Liver (tissue), 9 donors: Measurements from ENCODE around the gene MAP3K15. TPM values are rescaled to one million over a fixed set of nuclear protein-coding genes. Genes with fewer than 3 reads are reported as not detected.

ENCODE experiments used
- DNase-seq: peaks from one replicate; pipeline ENCODE4 v3.0.0-alpha.2; 2017; ENCODE audit warnings: low spot score
- H3K27ac ChIP-seq, 2 donors: one replicate each; pipeline ENCODE4 v1.7.0; 2013; ENCODE audit warnings: inconsistent platforms in 2 of 2, low read length in 2 of 2, control low read depth in 1 of 2, low read depth in 1 of 2, mild to moderate bottlenecking in 1 of 2
- H3K27me3 ChIP-seq, 4 donors: one replicate each; pipeline versions ENCODE4 v1.6.1 to v1.7.0; 2013; ENCODE audit warnings: low read length in 3 of 4, inconsistent platforms in 1 of 4, mild to moderate bottlenecking in 1 of 4, moderate library complexity in 1 of 4; ENCODE audit not compliant: control insufficient read depth in 4 of 4, insufficient read depth in 4 of 4
- H3K36me3 ChIP-seq, 4 donors: one replicate each; pipeline versions ENCODE4 v1.6.1 to v1.7.0; 2013; ENCODE audit warnings: low read length in 3 of 4, mild to moderate bottlenecking in 3 of 4, low read depth in 1 of 4, moderate library complexity in 1 of 4; ENCODE audit not compliant: control insufficient read depth in 4 of 4, insufficient read depth in 3 of 4
- H3K4me1 ChIP-seq, 4 donors: one replicate each; pipeline versions ENCODE4 v1.6.1 to v1.7.0; 2013; ENCODE audit warnings: low read length in 3 of 4, mild to moderate bottlenecking in 3 of 4, moderate library complexity in 1 of 4; ENCODE audit not compliant: control insufficient read depth in 4 of 4, insufficient read depth in 4 of 4
- H3K4me3 ChIP-seq, 3 donors: one replicate each; pipeline versions ENCODE4 v1.6.1 to v1.7.0; 2013; ENCODE audit warnings: low read length in 3 of 3, control low read depth in 1 of 3, low read depth in 1 of 3, mild to moderate bottlenecking in 1 of 3
- H3K9ac ChIP-seq, 2 donors: one replicate each; pipeline ENCODE4 v1.7.0; 2013; ENCODE audit warnings: low read length in 2 of 2, mild to moderate bottlenecking in 2 of 2, moderate library complexity in 2 of 2, control low read depth in 1 of 2, low read depth in 1 of 2
- H3K9me3 ChIP-seq, 4 donors: one replicate each; pipeline versions ENCODE4 v1.6.1 to v1.7.0; 2013; ENCODE audit warnings: low read length in 3 of 4; ENCODE audit not compliant: control insufficient read depth in 4 of 4
- CTCF ChIP-seq: fragments of 150-350 bp; IDR thresholded peaks from 2 replicates; pipeline ENCODE4 v1.5.1; 2017; ENCODE audit warnings: improper control_type of control experiment, low read depth, low read length; ENCODE audit not compliant: missing input control
- EGR1 ChIP-seq, 2 donors: IDR thresholded peaks; 2 replicates each; pipeline ENCODE4 v1.6.1; 2016 to 2018; ENCODE audit warnings: antibody characterized with exemption in 2 of 2, low read depth in 2 of 2
- FOXA1 ChIP-seq: IDR thresholded peaks from 2 replicates; pipeline ENCODE4 v1.6.1; 2016; ENCODE audit warnings: antibody characterized with exemption
- FOXA2 ChIP-seq: IDR thresholded peaks from 2 replicates; pipeline ENCODE4 v1.6.1; 2016; ENCODE audit warnings: antibody characterized with exemption
- GABPA ChIP-seq, 2 donors: IDR thresholded peaks in 1 of 2; conservative IDR thresholded peaks in 1 of 2; 2 replicates each; pipeline ENCODE4 v1.6.1; 2016; ENCODE audit warnings: antibody characterized with exemption in 2 of 2, mild to moderate bottlenecking in 1 of 2, moderate library complexity in 1 of 2
- HNF4A ChIP-seq, 2 donors: conservative IDR thresholded peaks; 2 replicates each; pipeline ENCODE4 v1.6.1; 2016; ENCODE audit warnings: antibody characterized with exemption in 2 of 2, mild to moderate bottlenecking in 2 of 2
- HNF4G ChIP-seq: IDR thresholded peaks from 2 replicates; pipeline ENCODE4 v1.6.1; 2016; ENCODE audit warnings: antibody characterized with exemption
- JUND ChIP-seq, 2 donors: IDR thresholded peaks; 2 replicates each; pipeline ENCODE4 v1.6.1; 2016; ENCODE audit warnings: antibody characterized with exemption in 2 of 2
- NR2F2 ChIP-seq: IDR thresholded peaks from 2 replicates; pipeline ENCODE4 v1.6.1; 2016; ENCODE audit warnings: antibody characterized with exemption
- RAD21 ChIP-seq, 2 donors: IDR thresholded peaks; 2 replicates each; pipeline ENCODE4 v1.6.1; 2016; ENCODE audit warnings: antibody characterized with exemption in 2 of 2, mild to moderate bottlenecking in 2 of 2
- REST ChIP-seq: IDR thresholded peaks from 2 replicates; pipeline ENCODE4 v1.6.1; 2016; ENCODE audit warnings: antibody characterized with exemption, mild to moderate bottlenecking
- RXRA ChIP-seq, 2 donors: IDR thresholded peaks; 2 replicates each; pipeline ENCODE4 v1.6.1; 2017 to 2018; ENCODE audit warnings: antibody characterized with exemption in 2 of 2, mild to moderate bottlenecking in 1 of 2
- SP1 ChIP-seq: IDR thresholded peaks from 2 replicates; pipeline ENCODE4 v1.6.1; 2018; ENCODE audit warnings: antibody characterized with exemption, mild to moderate bottlenecking
- YY1 ChIP-seq: IDR thresholded peaks from 2 replicates; pipeline ENCODE4 v1.6.1; 2016; ENCODE audit warnings: antibody characterized with exemption, mild to moderate bottlenecking
- ZBTB33 ChIP-seq: IDR thresholded peaks from 2 replicates; pipeline ENCODE4 v1.6.1; 2016; ENCODE audit warnings: antibody characterized with exemption
- WGBS: extraction: QIAGEN DNeasy Blood & Tissue Kit; methylation state at CpG from one replicate; pipeline ENCODE4 v1.1.7; 2013; 5-methylcytosine and 5-hydroxymethylcytosine counted together
- polyA plus RNA-seq, 2 donors: library from polyadenylated mRNA; stranded (reverse) in 1 of 2; unstranded in 1 of 2; fragments of 200-250 nt in 1 of 2; fragments of >200 nt in 1 of 2; fragmentation: Nextera tagmentation in 1 of 2; extraction: Ambion mirVana in 1 of 2; gene quantifications; one replicate each; pipeline versions ENCODE4 v1.2.1 to v1.2.3, GENCODE V29; 2013 to 2015
- total RNA-seq, 2 donors: library from RNA; depleted of rRNA; stranded (reverse); fragments of >200 nt; gene quantifications; one replicate each; pipeline ENCODE4 v1.2.3, GENCODE V29; 2014
- TF ChIP-seq, protein P1 (sequence below): IDR thresholded peaks from 2 replicates; pipeline ENCODE4 v1.6.1; 2016; ENCODE audit warnings: antibody characterized with exemption
- donor health status: healthy.
- donor health status: healthy.
- donor health status: healthy.
- donor health status: healthy.
- donor health status: healthy.

MAP3K15 gene
- total and polyA plus RNA-seq, 4 donors, result 0.09 to 0.28 TPM; not detected in 2

DNA sequence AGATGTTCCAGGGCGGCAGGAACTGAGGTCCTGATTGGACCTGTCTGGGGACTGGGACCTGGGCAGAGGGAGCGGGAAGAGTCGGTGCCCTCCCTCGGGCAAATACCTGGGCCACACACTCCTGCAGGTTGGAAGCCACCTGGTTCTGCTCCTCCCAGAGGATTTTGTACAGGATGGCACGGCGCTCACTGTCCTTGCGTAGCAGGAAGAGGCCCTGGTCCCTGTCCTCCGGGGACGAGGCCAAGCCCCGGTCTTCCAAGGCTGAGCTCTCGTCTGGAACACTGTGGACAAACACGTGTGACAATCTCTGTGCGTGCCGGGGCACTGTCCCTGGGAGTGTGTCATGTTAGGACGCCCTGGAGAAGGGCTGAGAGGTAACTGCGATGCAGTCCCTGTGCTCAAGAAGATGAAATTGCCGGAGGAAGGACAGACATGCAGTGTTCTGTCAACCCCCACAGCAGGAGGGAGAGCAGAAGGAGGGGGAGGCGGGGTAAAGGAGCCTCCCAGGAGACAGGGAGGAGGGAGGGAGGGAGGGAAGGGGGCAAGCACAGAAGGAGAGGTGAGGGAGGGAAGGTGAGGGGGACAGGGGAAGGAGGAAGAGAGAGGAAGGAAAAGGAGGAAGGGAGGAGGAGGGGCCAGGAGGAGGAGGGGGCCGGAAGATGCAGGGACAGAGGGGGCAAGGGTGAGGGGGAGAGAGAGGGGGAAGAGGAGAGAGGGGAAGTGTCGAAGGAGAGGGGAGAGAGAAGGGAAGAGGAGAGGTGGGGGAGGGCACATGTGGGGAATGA is 142.6 kb downstream of the MAP3K15 start:
- H3K9ac ChIP-seq, result peak overlapping the region in 1 of 2 donors; percentile 5
- no peaks in the 10 kb centered on the region for H3K36me3 ChIP-seq
- TF ChIP-seq, protein P1, sequence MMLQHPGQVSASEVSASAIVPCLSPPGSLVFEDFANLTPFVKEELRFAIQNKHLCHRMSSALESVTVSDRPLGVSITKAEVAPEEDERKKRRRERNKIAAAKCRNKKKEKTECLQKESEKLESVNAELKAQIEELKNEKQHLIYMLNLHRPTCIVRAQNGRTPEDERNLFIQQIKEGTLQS, result no peak
- TF ChIP-seq SP1, result no peak
- H3K4me1 ChIP-seq, result peaks cover 0 to 6% (median 3%) of the 10 kb centered on the region in 4 donors
- H3K4me3 ChIP-seq, result peak overlapping the region in 1 of 3 donors; percentile 44
- 3% methylated on average over 20 of the region's 20 CpGs for WGBS
- no peak for DNase-seq
- no peaks in the 10 kb centered on the region for H3K9me3 ChIP-seq
- no peaks in the 10 kb centered on the region for H3K27me3 ChIP-seq
- H3K27ac ChIP-seq, result no peak overlapping the region

DNA sequence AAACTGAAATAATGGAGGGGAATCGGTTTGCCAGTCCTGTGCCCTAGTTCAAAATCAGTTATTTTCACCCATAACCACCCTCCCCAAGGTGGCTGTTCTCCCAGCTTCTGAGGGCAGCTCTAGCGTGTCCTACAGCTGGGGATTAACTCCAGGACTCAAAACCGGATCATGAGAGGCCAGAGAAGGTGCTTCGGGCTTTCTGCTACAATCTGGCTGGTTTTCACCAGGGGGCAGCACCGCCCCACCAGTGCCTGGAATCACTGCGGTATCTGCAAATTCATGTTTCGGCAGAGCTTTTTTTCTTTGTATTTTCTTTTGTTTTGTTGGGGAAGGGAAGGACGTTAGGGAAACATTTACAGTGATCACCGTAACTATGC is 143.2 kb downstream of the MAP3K15 start:
- 2% methylated on average over 9 of the region's 9 CpGs for WGBS
- Histone ChIP-seq H3K4me1 (peaks cover 0 to 6% (median 3%) of the 10 kb centered on the region in 4 donors), H3K4me3 (peak overlapping the region in 1 of 3 donors; percentile 44), H3K27ac (no peak overlapping the region), H3K27me3 (no peaks in the 10 kb centered on the region), H3K9me3 (no peaks in the 10 kb centered on the region), H3K36me3 (no peaks in the 10 kb centered on the region), H3K9ac (peak overlapping the region in 1 of 2 donors; percentile 5)
- TF ChIP-seq REST (no peak), CTCF (peak; percentile 61), RAD21 (IDR thresholded peaks at IDR 0.05) (peak; percentile 86 to 88)
- peak; percentile 58 for DNase-seq

GRCh38 chrX:19370061-19370460 is 145.2 kb downstream of the MAP3K15 start:
- Histone ChIP-seq H3K27ac (no peak overlapping the region), H3K9ac (no peak overlapping the region), H3K36me3 (no peaks in the 10 kb centered on the region), H3K9me3 (no peaks in the 10 kb centered on the region), H3K4me1 (peaks cover 0 to 6% (median 3%) of the 10 kb centered on the region in 4 donors), H3K27me3 (no peaks in the 10 kb centered on the region), H3K4me3 (no peak overlapping the region)
- DNase-seq, result no peak
- 86% methylated on average over 5 of the region's 5 CpGs for WGBS
- TF ChIP-seq CTCF (no peak), EGR1 (IDR thresholded peaks at IDR 0.05; ENCODE audit: low read depth in 2 of 2) (no peak), NR2F2 (no peak), RXRA (IDR thresholded peaks at IDR 0.05) (no peak), YY1 (no peak), FOXA1 (no peak), HNF4A (conservative IDR thresholded peaks at IDR 0.05) (no peak), FOXA2 (no peak), GABPA (IDR thresholded peaks at IDR 0.05 in 1 of 2, conservative IDR thresholded peaks at IDR 0.05 in 1 of 2) (no peak), HNF4G (no peak), RAD21 (IDR thresholded peaks at IDR 0.05) (no peak), ZBTB33 (no peak), JUND (IDR thresholded peaks at IDR 0.05) (no peak)
- TF ChIP-seq, protein P1, result no peak
